ENCODE data around the gene HTR4. TPM values are rescaled to one million over a fixed set of nuclear protein-coding genes. Genes with fewer than 3 reads are reported as not detected.

Gene HTR4
- polyA plus RNA-seq, 1 donor (not counting 4 experiments of a cell fraction or from before 2014, with no cell fraction given) = not detected

GRCh38 chr5:148482697-148483462, 171.4 kb downstream of the HTR4 start:
- Histone ChIP-seq H2AFZ (ENCODE audit: control insufficient read depth, low read length) (no peak overlapping the region), H3K79me2 (ENCODE audit: control insufficient read depth, insufficient read depth, low read length) (no peaks in the 10 kb centered on the region), H3K9me3 (ENCODE audit: control insufficient read depth, low read depth, low read length) (no peaks in the 10 kb centered on the region), H3K9ac (ENCODE audit: control insufficient read depth, extremely low read depth, insufficient read depth, low read length) (no peak overlapping the region), H3K36me3 (ENCODE audit: control insufficient read depth in 2 of 2, extremely low read depth in 1 of 2, insufficient read depth in 2 of 2, low read length in 2 of 2) (no peaks in the 10 kb centered on the region), H3K27ac (ENCODE audit: control insufficient read depth, insufficient read depth, low read length) (no peak overlapping the region), H3K27me3 (ENCODE audit: control insufficient read depth, extremely low read depth, insufficient read depth, low read length) (no peaks in the 10 kb centered on the region), H3K4me2 (ENCODE audit: control insufficient read depth, extremely low read depth, insufficient read depth, low read depth, low read length) (no peak overlapping the region), H3K4me3 (ENCODE audit: control insufficient read depth in 2 of 3, extremely low read depth in 1 of 3, insufficient read depth in 2 of 3, low read depth in 1 of 3, low read length in 3 of 3) (no peak overlapping the region), H3K9me1 (ENCODE audit: control insufficient read depth, extremely low read depth, insufficient read depth, low read length) (no peaks in the 10 kb centered on the region), H4K20me1 (ENCODE audit: control insufficient read depth, extremely low read depth, insufficient read depth, low read length) (no peaks in the 10 kb centered on the region), H3K4me1 (ENCODE audit: control insufficient read depth, extremely low read depth, insufficient read depth, low read length) (peaks cover 2% of the 10 kb centered on the region)
- no peak for FAIRE-seq
- DNase-seq (ENCODE audit: low read depth, low spot score) = no peak
- dilution Hi-C loops (cut with MboI; ENCODE audit: extremely low pct_ligation_motif_present, low sequenced_read_pairs) = no loop called here
- no peak for TF ChIP-seq EZH2 (IDR thresholded peaks at IDR 0.05; ENCODE audit: low read length)
- peak; percentile 59 to 80 (median 70) for TF ChIP-seq CTCF (optimal IDR thresholded peaks at IDR 0.05 in 1 of 3, IDR thresholded peaks at IDR 0.05 in 1 of 3, conservative IDR thresholded peaks at IDR 0.05 in 1 of 3; ENCODE audit: extremely low read depth in 1 of 3, insufficient read depth in 2 of 3, low read length in 3 of 3)

GRCh38 chr5:148482196-148482595, 172.1 kb downstream of the HTR4 start:
- Histone ChIP-seq H4K20me1 (ENCODE audit: control insufficient read depth, extremely low read depth, insufficient read depth, low read length) (no peaks in the 10 kb centered on the region), H3K9ac (ENCODE audit: control insufficient read depth, extremely low read depth, insufficient read depth, low read length) (no peak overlapping the region), H2AFZ (ENCODE audit: control insufficient read depth, low read length) (no peak overlapping the region), H3K27ac (ENCODE audit: control insufficient read depth, insufficient read depth, low read length) (no peak overlapping the region), H3K79me2 (ENCODE audit: control insufficient read depth, insufficient read depth, low read length) (no peaks in the 10 kb centered on the region), H3K27me3 (ENCODE audit: control insufficient read depth, extremely low read depth, insufficient read depth, low read length) (no peaks in the 10 kb centered on the region), H3K4me2 (ENCODE audit: control insufficient read depth, extremely low read depth, insufficient read depth, low read depth, low read length) (no peak overlapping the region), H3K36me3 (ENCODE audit: control insufficient read depth in 2 of 2, extremely low read depth in 1 of 2, insufficient read depth in 2 of 2, low read length in 2 of 2) (no peaks in the 10 kb centered on the region), H3K9me3 (ENCODE audit: control insufficient read depth, low read depth, low read length) (no peaks in the 10 kb centered on the region), H3K9me1 (ENCODE audit: control insufficient read depth, extremely low read depth, insufficient read depth, low read length) (no peaks in the 10 kb centered on the region), H3K4me1 (ENCODE audit: control insufficient read depth, extremely low read depth, insufficient read depth, low read length) (peaks cover 2% of the 10 kb centered on the region), H3K4me3 (ENCODE audit: control insufficient read depth in 2 of 3, extremely low read depth in 1 of 3, insufficient read depth in 2 of 3, low read depth in 1 of 3, low read length in 3 of 3) (no peak overlapping the region)
- FAIRE-seq (no peak), DNase-seq (ENCODE audit: low read depth, low spot score) (no peak)
- dilution Hi-C loops (cut with MboI; ENCODE audit: extremely low pct_ligation_motif_present, low sequenced_read_pairs) = no loop called here
- TF ChIP-seq EZH2 (IDR thresholded peaks at IDR 0.05; ENCODE audit: low read length) (no peak), CTCF (optimal IDR thresholded peaks at IDR 0.05 in 1 of 3, IDR thresholded peaks at IDR 0.05 in 1 of 3, conservative IDR thresholded peaks at IDR 0.05 in 1 of 3; ENCODE audit: extremely low read depth in 1 of 3, insufficient read depth in 2 of 3, low read length in 3 of 3) (no peak)

Data from keratinocyte (primary cell).